T follicular helper cell (primary cell): Measurements from ENCODE around the gene GYG2.
"Not testable (repeated sequence)": the region's sequence is repeated elsewhere in the genome, so short reads cannot be mapped to it uniquely, and the experiment has no call there.

ENCODE experiments used
- DNase-seq: peaks from one replicate; pipeline ENCODE4 v3.0.0-alpha.2; 2020; ENCODE audit warnings: low read depth

Gene GYG2

GRCh38 chrX:2907295-2907694 lies 78.6 kb downstream of the GYG2 start:
- DNase-seq: no peak

DNA sequence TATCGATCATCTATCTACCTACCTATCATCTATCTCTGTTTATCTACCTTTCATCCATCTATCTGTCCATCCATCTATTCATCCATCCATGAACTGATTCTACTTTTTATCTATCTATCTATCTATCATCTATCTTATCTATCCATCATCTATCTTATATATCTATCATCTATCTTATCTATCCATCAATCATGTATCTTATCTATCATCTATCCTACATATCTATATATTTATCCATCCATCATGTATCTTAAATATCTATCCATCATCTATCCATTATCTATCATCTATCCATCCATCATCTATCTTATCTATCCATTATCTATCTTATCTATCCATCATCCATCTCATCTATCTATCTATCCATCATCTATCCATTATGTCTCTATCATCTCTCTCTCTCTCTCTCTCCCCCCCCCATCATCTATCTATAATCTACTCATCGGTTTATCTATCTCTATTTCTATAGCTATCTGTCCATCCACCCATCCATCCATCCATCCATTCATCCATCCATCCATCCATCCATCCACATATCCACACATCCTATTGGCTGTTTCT lies 79.5 kb downstream of the GYG2 start:
- DNase-seq: no peak

DNA sequence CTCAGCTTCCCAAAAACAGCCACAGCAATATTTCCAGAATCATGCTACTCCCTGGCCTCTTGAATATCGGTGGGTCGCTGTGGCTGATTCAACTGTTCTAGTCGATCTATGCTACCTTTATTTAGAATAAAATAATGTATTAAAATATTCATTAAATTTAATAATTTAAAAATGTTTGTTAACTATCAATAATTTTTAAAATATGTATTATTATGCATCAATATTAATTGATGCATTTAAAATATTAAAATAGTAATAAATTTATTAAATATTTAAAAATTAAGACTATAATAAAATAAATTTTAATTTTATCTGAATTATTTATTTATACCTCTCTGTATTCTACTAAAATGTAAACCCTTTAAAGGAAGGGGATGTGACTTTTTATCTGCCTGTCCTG lies 81.4 kb downstream of the GYG2 start:
- no peak for DNase-seq

DNA sequence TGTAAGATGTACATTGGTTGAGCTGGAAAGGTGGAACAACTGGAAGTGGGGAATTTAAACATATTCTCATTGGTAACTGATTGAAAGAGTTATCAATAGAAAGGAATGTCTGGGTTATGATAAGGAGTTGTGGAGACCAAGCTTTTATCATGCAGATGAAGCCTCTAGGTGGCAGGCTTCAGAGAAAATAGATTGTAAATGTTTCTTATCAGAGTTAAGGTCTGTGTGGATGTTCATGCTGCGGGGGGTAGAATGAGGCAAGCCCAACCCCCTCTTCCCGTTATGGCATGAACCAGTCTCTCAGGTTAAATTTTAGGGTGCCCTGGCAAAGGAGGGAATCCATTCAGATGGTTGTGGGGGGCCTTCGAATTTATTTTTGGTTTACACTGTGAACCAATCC lies 84.4 kb downstream of the GYG2 start:
- DNase-seq: no peak

DNA sequence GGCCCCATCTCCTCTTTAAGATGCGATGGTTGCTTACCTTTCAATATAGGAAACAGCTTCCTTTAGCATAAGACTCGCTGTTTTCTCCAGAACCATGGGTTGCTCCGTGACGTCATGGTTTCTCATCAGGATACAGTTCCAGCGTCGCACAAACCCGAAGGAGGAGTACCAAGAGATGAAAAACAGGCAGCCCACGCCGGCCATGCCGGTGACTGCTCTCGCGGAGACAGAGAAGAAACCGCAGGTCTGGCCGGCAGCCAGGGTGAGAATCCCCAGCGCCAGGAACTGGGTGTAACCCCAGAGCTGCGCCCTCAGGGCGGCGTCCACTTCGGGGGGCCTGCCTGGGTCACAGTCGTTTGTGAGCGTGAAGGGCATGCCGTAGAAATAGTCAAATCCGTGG lies 89.0 kb downstream of the GYG2 start:
- no peak for DNase-seq

GRCh38 chrX:2921193-2921592 lies 92.5 kb downstream of the GYG2 start:
- DNase-seq: no peak

DNA sequence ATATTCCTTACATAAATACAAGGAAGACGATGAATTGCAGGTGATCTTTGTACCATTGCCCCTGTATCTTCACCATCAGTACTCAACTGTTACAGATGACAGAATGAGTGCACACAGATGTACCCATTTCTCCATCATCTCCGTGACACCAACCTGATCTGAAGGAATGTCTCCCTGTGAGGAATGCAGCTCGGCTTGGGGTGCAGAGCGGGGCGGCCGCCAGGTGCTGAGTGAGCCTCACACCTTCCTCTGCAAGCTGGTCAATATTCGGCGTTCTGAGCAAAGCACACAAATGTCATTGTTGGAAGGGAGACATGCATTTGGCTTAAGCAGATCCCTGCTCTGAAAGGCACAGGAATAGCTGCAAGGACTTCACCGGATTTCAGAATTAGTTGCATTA lies 93.0 kb downstream of the GYG2 start:
- DNase-seq: no peak

DNA sequence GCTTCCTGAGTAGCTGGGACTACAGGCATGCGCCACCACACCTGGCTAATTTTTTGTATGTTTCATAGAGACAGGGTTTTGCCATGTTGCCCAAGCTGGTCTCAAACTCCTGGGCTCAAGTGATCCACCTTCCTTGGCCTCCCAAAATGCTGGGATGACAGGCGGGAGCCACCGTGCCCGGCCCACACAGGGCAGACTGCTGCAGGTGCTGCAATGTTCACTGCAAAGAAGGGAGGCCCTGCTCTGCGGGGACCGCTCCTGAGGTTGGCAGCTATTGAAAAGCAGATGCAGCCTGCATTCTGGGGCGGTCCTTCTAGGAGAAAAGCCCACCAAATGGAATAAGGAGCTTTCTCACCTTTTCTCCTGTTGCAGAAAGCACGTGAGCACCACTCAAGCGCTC lies 95.4 kb downstream of the GYG2 start:
- no peak for DNase-seq

DNA sequence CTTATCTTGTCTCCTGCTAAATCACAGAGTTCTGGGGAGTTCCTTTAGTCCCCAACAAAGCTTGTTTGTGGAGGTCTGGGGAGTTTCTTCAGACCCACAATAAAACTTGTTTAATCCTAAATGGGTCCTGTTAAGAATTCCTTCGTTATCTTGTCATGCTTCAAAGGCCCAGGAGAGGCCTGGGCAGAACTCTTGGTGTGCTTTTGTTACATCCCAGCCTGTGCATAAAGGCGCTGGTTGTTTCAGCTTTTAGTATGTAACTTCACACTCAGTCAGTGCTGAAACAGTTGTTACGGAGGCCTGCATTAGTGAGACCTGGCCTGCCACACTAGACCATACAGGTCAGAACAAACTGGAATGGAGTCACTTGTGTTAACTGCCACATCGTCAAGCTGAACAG lies 97.5 kb downstream of the GYG2 start:
- not testable (repeated sequence) for DNase-seq

- DNase-seq: no peak
Measured at GRCh38 chrX:2926664-2927275, 98.0 kb downstream of the GYG2 start.

DNA sequence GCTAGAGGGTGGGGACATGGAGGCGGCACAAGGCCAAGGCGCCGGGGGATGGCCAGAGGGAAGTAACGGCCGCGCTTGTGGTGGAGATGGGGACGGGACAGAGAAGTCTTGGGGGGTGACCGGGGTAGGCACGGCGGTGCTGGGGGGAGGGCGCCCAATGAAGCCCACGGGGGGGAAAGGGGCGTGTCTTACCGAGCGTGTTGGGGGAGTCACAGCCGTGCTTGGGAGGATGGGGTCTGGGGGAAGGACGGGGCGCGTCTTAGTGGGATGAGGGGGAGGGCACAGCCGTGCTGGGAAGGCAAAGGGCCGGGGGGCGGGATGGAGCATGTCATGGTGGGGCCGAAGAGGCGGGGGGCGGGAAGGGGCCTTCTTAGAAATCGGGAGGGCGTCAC lies 99.5 kb downstream of the GYG2 start:
- DNase-seq: no peak

GRCh38 chrX:2928583-2929434 lies 100.1 kb downstream of the GYG2 start, which contains the start of gene ARSD:
Gene ARSD (minus strand): TSS chrX:2929339. CDS start chrX:2929275, 64 bp downstream.
- peak; percentile 7 for DNase-seq

GRCh38 chrX:2931155-2931554 lies 102.4 kb downstream of the GYG2 start:
- DNase-seq: no peak

GRCh38 chrX:2931612-2932011 lies 102.9 kb downstream of the GYG2 start:
- no peak for DNase-seq
